GM23338 (cell line): ENCODE results near the gene C2orf81. TPM values are rescaled to one million over a fixed set of nuclear protein-coding genes. Genes with fewer than 3 reads are reported as not detected.
A peak's percentile ranks its signal among the peaks of the same experiment; 100 is the strongest.

ENCODE experiments used
- ATAC-seq: fragments of 200-7000 bp; cut with Tn5 transposase; 3 replicates; pipeline ENCODE4 v1.9.1; 2020
- DNase-seq: peaks from one replicate; pipeline ENCODE4 v3.0.0-alpha.2; 2015; ENCODE audit warnings: low spot score
- H2AFZ ChIP-seq: fragments of 200-600 bp; sonication (generic); 2 replicates; pipeline ENCODE4 v1.8.0; 2016; ENCODE audit warnings: antibody characterized with exemption, mild to moderate bottlenecking, moderate library complexity
- H3F3A ChIP-seq: fragments of 200-600 bp; sonication (generic); replicated peaks from 2 replicates; pipeline ENCODE4 v1.8.0; 2017; ENCODE audit warnings: antibody characterized with exemption, mixed run types, low read depth
- H3K27ac ChIP-seq: fragments of 200-600 bp; sonication (generic); 2 replicates; pipeline ENCODE4 v1.6.1; 2016; ENCODE audit warnings: low read depth
- H3K27me3 ChIP-seq: fragments of 200-600 bp; sonication (generic); 2 replicates; pipeline ENCODE4 v1.8.0; 2016; ENCODE audit warnings: mild to moderate bottlenecking, mixed run types, moderate library complexity; ENCODE audit not compliant: insufficient read depth
- H3K36me3 ChIP-seq: fragments of 200-600 bp; sonication (generic); 2 replicates; pipeline ENCODE4 v1.8.0; 2016; ENCODE audit warnings: mild to moderate bottlenecking; ENCODE audit not compliant: insufficient read depth
- H3K4me1 ChIP-seq: fragments of 200-600 bp; sonication (generic); 2 replicates; pipeline ENCODE4 v1.8.0; 2016; ENCODE audit warnings: mild to moderate bottlenecking, moderate library complexity; ENCODE audit not compliant: insufficient read depth
- H3K4me2 ChIP-seq: fragments of 200-600 bp; sonication (generic); 2 replicates; pipeline ENCODE4 v1.7.1; 2017; ENCODE audit warnings: mixed run types
- H3K4me3 ChIP-seq: fragments of 200-600 bp; sonication (generic); 2 replicates; pipeline ENCODE4 v1.6.1; 2016; ENCODE audit warnings: mixed run types
- H3K79me2 ChIP-seq: fragments of 200-600 bp; sonication (generic); replicated peaks from 2 replicates; pipeline ENCODE4 v1.8.0; 2017; ENCODE audit warnings: mild to moderate bottlenecking; ENCODE audit not compliant: insufficient read depth
- H3K9me2 ChIP-seq: fragments of 200-600 bp; sonication (generic); 2 replicates; pipeline ENCODE4 v1.8.0; 2017; ENCODE audit not compliant: insufficient read depth
- H4K20me1 ChIP-seq: fragments of 200-600 bp; sonication (generic); replicated peaks from 2 replicates; pipeline ENCODE4 v1.8.0; 2017; ENCODE audit warnings: mild to moderate bottlenecking; ENCODE audit not compliant: insufficient read depth
- H3K27ac Mint-ChIP-seq: 2 replicates; pipeline ENCODE4 v1.8.0; 2020; ENCODE audit warnings: inconsistent platforms, mild to moderate bottlenecking, moderate library complexity, mixed read lengths
- H3K27me3 Mint-ChIP-seq: 3 replicates; pipeline ENCODE4 v1.8.0; 2022; ENCODE audit warnings: low read depth, mild to moderate bottlenecking, moderate library complexity, mixed read lengths, inconsistent platforms; ENCODE audit not compliant: insufficient read depth, poor library complexity
- H3K36me3 Mint-ChIP-seq: 3 replicates; pipeline ENCODE4 v1.8.0; 2021; ENCODE audit warnings: low read depth, mild to moderate bottlenecking, inconsistent platforms, moderate library complexity, mixed read lengths
- H3K4me1 Mint-ChIP-seq: 3 replicates; pipeline ENCODE4 v1.8.0; 2020; ENCODE audit warnings: mild to moderate bottlenecking, inconsistent platforms, mixed read lengths
- H3K4me3 Mint-ChIP-seq: 3 replicates; pipeline ENCODE4 v1.8.0; 2021; ENCODE audit warnings: moderate library complexity, mild to moderate bottlenecking, inconsistent platforms, mixed read lengths
- H3K9me3 Mint-ChIP-seq: 3 replicates; pipeline ENCODE4 v1.8.0; 2020; ENCODE audit warnings: moderate library complexity, mild to moderate bottlenecking, inconsistent platforms, mixed read lengths
- CREB1 ChIP-seq: fragments of 250-450 bp; sonication (Bioruptor Pico); IDR thresholded peaks from 2 replicates; pipeline ENCODE4 v1.5.0; 2020; ENCODE audit warnings: low read depth, mild to moderate bottlenecking, moderate library complexity
- EZH2 ChIP-seq: fragments of 200-600 bp; sonication (generic); IDR thresholded peaks from one replicate; pipeline ENCODE4 v1.8.0; 2017; ENCODE audit warnings: antibody characterized with exemption, mild to moderate bottlenecking, low read depth; ENCODE audit not compliant: unreplicated experiment
- EZH2phosphoT487 ChIP-seq: fragments of 200-600 bp; sonication (generic); IDR thresholded peaks from one replicate; pipeline ENCODE4 v1.8.1; 2018; ENCODE audit warnings: antibody characterized with exemption; ENCODE audit not compliant: unreplicated experiment
- JUNB ChIP-seq: IDR thresholded peaks from one replicate; pipeline ENCODE4 v1.6.1; 2016; ENCODE audit warnings: antibody characterized with exemption; ENCODE audit not compliant: unreplicated experiment
- NANOG ChIP-seq: IDR thresholded peaks from 2 replicates; pipeline ENCODE4 v1.6.1; 2016; ENCODE audit warnings: antibody characterized with exemption, borderline replicate concordance
- POLR2AphosphoS5 ChIP-seq: IDR thresholded peaks from 2 replicates; pipeline ENCODE4 v1.6.1; 2016; ENCODE audit warnings: antibody characterized with exemption, low read depth
- STAT1 ChIP-seq: IDR thresholded peaks from one replicate; pipeline ENCODE4 v1.6.1; 2016; ENCODE audit warnings: antibody characterized with exemption; ENCODE audit not compliant: unreplicated experiment
- ZNF114 ChIP-seq: fragments of 250-450 bp; sonication (Bioruptor Pico); IDR thresholded peaks from 2 replicates; pipeline ENCODE4 v1.5.0; 2020; ENCODE audit warnings: mild to moderate bottlenecking, moderate library complexity
- ZNF331 ChIP-seq: fragments of 250-450 bp; sonication (Bioruptor Pico); IDR thresholded peaks from 2 replicates; pipeline ENCODE4 v1.5.0; 2020; ENCODE audit warnings: low read depth, mild to moderate bottlenecking, moderate library complexity
- polyA plus RNA-seq: library from polyadenylated mRNA; unstranded; fragments of >200 nt; fragmentation: Nextera tagmentation; extraction: Ambion mirVana; gene quantifications from 2 replicates; pipeline ENCODE4 v1.2.1, GENCODE V29; 2016
- total RNA-seq: library from RNA; depleted of rRNA; stranded (reverse); fragments of >200 nt; shearing (Covaris generic); gene quantifications from 2 replicates; pipeline ENCODE4 v1.2.3, GENCODE V29; 2014
- TF ChIP-seq, protein P1 (sequence below), 2 experiments: fragments of 200-600 bp in 1 of 2; sonication (generic) in 1 of 2; conservative IDR thresholded peaks; 2 replicates each; pipeline versions ENCODE4 v1.5.1 to v1.6.1; 2016 to 2017; ENCODE audit warnings: antibody characterized with exemption in 2 of 2, low read depth in 2 of 2, mild to moderate bottlenecking in 2 of 2, moderate library complexity in 1 of 2
- TF ChIP-seq, protein P2 (sequence below): IDR thresholded peaks from one replicate; pipeline ENCODE4 v1.6.1; 2018; ENCODE audit warnings: antibody characterized with exemption; ENCODE audit not compliant: unreplicated experiment
- TF ChIP-seq, protein P3 (sequence below): IDR thresholded peaks from 2 replicates; pipeline ENCODE4 v1.6.1; 2016; ENCODE audit warnings: antibody characterized with exemption

C2orf81 gene
- total and polyA plus RNA-seq, 2 experiments from 2014 or later = 3.8 to 4.6 TPM

DNA sequence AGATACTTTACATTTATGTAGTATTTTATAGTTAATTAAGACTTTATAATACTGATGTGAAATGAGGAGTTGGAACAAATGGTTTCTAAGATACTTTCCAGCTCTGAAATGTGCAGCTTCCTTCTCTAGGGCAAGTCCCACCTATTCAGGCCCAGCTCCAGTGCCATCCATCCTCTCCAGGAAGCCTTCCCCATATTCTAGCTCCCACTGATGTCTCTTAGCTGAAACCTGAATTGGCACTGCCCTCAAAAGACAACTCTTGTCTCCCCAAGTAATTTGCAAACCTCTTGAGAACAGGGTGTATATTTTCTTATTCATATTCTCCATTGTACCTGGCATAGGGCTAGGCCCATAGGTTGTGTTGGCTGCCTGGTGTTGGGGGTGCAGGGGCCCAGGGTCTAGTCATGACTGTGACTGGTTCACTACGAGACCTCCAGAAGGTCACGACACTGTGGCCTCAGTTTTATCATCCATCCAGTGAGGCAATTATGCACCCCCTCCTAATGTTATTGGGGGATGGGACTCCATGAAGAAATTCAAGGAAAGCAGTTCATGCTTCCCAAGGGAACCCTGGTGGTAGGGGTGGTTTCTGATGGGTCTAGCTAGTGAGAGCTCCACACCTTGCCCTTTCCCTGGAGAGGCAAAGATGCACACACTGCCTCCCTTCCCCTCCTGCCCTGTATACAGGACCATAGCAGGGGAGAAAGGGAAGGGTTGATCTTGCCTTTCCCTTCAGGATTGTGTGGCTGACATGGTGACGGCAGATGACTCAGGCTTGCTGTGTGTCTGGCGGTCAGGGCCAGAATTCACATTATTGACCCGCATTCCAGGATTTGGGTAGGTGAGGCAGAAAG lies 2.9 kb upstream of the C2orf81 start:
- H3K27ac Mint-ChIP-seq = no peak overlapping the region
- no peak for DNase-seq

DNA sequence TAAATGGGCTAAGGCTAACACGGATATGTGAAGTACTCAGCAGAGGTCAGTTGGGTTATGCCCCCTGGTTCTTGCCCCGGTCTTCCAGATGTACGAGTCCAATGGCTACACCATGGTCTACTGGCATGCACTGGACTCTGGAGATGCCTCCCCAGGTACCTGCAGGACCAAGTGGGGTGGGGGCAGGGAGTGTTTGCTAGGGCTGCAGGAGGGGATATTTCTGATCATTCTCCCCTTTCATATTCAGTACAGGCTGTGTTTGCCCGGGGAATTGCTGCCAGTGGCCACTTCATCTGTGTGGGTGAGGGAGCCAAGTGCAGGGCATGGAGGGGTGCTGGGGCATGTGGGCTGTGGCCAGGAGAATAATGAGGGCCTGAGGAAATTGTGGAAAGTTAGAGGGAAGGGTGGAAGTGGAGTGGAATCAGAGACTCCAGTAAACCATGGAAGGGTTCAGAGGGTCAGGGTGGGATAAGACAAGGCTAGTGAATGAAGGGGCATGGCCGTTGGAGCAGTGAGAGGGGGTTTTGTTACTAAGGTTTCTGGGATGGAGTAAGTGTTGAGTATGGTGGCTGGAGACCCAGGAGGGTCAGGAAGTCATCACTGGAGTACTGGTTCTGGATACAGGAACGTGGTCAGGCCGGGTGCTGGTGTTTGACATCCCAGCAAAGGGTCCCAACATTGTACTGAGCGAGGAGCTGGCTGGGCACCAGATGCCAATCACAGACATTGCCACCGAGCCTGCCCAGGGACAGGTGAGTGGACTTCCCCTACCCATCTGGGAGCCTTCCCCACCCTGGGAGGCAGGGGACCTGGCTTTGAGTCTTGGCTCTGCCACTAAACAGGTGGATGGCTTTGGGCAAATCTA lies 2.0 kb upstream of the C2orf81 start:
- Histone ChIP-seq H3K27ac (no peak overlapping the region), H3K79me2 (no peaks in the 10 kb centered on the region), H3K4me1 (no peaks in the 10 kb centered on the region), H4K20me1 (peaks cover 5% of the 10 kb centered on the region; the same call in 1 of the 2 replicates), H3K27me3 (peaks cover 15% of the 10 kb centered on the region), H3K9me2 (no peaks in the 10 kb centered on the region), H3K4me2 (no peak overlapping the region), H3F3A (peaks cover 13% of the 10 kb centered on the region; the same call in 1 of the 2 replicates), H3K4me3 (no peak overlapping the region), H2AFZ (no peak overlapping the region), H3K36me3 (no peaks in the 10 kb centered on the region)
- Mint-ChIP-seq H3K36me3 (peaks cover 34% of the 10 kb centered on the region), H3K4me3 (peak overlapping the region; percentile 95), H3K9me3 (no peaks in the 10 kb centered on the region), H3K27me3 (peaks cover 42% of the 10 kb centered on the region), H3K4me1 (peaks cover 10% of the 10 kb centered on the region), H3K27ac (no peak overlapping the region)
- no peak for DNase-seq
- no peak for ATAC-seq
- no peak for TF ChIP-seq ZNF331 (CRISPR knock-in tag)
- no peak for TF ChIP-seq STAT1
- TF ChIP-seq, protein P1, sequence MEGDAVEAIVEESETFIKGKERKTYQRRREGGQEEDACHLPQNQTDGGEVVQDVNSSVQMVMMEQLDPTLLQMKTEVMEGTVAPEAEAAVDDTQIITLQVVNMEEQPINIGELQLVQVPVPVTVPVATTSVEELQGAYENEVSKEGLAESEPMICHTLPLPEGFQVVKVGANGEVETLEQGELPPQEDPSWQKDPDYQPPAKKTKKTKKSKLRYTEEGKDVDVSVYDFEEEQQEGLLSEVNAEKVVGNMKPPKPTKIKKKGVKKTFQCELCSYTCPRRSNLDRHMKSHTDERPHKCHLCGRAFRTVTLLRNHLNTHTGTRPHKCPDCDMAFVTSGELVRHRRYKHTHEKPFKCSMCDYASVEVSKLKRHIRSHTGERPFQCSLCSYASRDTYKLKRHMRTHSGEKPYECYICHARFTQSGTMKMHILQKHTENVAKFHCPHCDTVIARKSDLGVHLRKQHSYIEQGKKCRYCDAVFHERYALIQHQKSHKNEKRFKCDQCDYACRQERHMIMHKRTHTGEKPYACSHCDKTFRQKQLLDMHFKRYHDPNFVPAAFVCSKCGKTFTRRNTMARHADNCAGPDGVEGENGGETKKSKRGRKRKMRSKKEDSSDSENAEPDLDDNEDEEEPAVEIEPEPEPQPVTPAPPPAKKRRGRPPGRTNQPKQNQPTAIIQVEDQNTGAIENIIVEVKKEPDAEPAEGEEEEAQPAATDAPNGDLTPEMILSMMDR (conservative IDR thresholded peaks at IDR 0.05; ENCODE audit: low read depth in 2 of 2) = no peak
- no peak for TF ChIP-seq POLR2AphosphoS5
- no peak for TF ChIP-seq JUNB
- no peak for TF ChIP-seq ZNF114
- no peak for TF ChIP-seq EZH2phosphoT487
- TF ChIP-seq, protein P2, sequence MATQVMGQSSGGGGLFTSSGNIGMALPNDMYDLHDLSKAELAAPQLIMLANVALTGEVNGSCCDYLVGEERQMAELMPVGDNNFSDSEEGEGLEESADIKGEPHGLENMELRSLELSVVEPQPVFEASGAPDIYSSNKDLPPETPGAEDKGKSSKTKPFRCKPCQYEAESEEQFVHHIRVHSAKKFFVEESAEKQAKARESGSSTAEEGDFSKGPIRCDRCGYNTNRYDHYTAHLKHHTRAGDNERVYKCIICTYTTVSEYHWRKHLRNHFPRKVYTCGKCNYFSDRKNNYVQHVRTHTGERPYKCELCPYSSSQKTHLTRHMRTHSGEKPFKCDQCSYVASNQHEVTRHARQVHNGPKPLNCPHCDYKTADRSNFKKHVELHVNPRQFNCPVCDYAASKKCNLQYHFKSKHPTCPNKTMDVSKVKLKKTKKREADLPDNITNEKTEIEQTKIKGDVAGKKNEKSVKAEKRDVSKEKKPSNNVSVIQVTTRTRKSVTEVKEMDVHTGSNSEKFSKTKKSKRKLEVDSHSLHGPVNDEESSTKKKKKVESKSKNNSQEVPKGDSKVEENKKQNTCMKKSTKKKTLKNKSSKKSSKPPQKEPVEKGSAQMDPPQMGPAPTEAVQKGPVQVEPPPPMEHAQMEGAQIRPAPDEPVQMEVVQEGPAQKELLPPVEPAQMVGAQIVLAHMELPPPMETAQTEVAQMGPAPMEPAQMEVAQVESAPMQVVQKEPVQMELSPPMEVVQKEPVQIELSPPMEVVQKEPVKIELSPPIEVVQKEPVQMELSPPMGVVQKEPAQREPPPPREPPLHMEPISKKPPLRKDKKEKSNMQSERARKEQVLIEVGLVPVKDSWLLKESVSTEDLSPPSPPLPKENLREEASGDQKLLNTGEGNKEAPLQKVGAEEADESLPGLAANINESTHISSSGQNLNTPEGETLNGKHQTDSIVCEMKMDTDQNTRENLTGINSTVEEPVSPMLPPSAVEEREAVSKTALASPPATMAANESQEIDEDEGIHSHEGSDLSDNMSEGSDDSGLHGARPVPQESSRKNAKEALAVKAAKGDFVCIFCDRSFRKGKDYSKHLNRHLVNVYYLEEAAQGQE = no peak
- no peak for TF ChIP-seq EZH2
- TF ChIP-seq, protein P3, sequence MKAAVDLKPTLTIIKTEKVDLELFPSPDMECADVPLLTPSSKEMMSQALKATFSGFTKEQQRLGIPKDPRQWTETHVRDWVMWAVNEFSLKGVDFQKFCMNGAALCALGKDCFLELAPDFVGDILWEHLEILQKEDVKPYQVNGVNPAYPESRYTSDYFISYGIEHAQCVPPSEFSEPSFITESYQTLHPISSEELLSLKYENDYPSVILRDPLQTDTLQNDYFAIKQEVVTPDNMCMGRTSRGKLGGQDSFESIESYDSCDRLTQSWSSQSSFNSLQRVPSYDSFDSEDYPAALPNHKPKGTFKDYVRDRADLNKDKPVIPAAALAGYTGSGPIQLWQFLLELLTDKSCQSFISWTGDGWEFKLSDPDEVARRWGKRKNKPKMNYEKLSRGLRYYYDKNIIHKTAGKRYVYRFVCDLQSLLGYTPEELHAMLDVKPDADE = no peak
- no peak for TF ChIP-seq NANOG
- no peak for TF ChIP-seq CREB1 (CRISPR knock-in tag)

More for the DNA sequence above, 2.9 kb upstream of the C2orf81 start:
- Histone ChIP-seq H3K79me2 (no peaks in the 10 kb centered on the region), H3K36me3 (peaks cover 5% of the 10 kb centered on the region; the same call in 1 of the 2 replicates), H3F3A (peaks cover 13% of the 10 kb centered on the region; the same call in 1 of the 2 replicates), H3K9me2 (no peaks in the 10 kb centered on the region), H3K27ac (no peak overlapping the region), H3K4me1 (no peaks in the 10 kb centered on the region), H3K27me3 (peaks cover 15% of the 10 kb centered on the region), H2AFZ (no peak overlapping the region), H3K4me2 (no peak overlapping the region), H4K20me1 (peaks cover 5% of the 10 kb centered on the region; the same call in 1 of the 2 replicates), H3K4me3 (no peak overlapping the region)
- no peaks in the 10 kb centered on the region for H3K9me3 Mint-ChIP-seq
- peaks cover 39% of the 10 kb centered on the region for H3K27me3 Mint-ChIP-seq
- peaks cover 10% of the 10 kb centered on the region for H3K4me1 Mint-ChIP-seq
- peaks cover 43% of the 10 kb centered on the region for H3K36me3 Mint-ChIP-seq
- no peak overlapping the region; the same call in 2 of the 3 replicates for H3K4me3 Mint-ChIP-seq
- TF ChIP-seq EZH2 (no peak), POLR2AphosphoS5 (peak; percentile 48; the same call in 1 of the 2 replicates)
- ATAC-seq = no peak
